Hepatocyte (in vitro differentiated cells): ENCODE results near the gene CLSTN1. TPM values are rescaled to one million over a fixed set of nuclear protein-coding genes. Genes with fewer than 3 reads are reported as not detected.

Experiments
- DNase-seq: peaks from one replicate; pipeline ENCODE4 v3.0.0-alpha.2; 2016; ENCODE audit warnings: low spot score
- H2AFZ ChIP-seq: fragments of 200-600 bp; sonication (generic); 2 replicates; pipeline ENCODE4 v1.6.0; 2016; ENCODE audit warnings: antibody characterized with exemption, mild to moderate bottlenecking
- H3K27ac ChIP-seq: fragments of 200-600 bp; sonication (generic); 2 replicates; pipeline ENCODE4 v1.5.1; 2016; ENCODE audit warnings: mild to moderate bottlenecking
- H3K27me3 ChIP-seq: fragments of 200-600 bp; sonication (generic); 2 replicates; pipeline ENCODE4 v1.6.1; 2016
- H3K36me3 ChIP-seq: fragments of 200-600 bp; sonication (generic); replicated peaks from 2 replicates; pipeline ENCODE4 v1.5.1; 2016; ENCODE audit warnings: low read depth; ENCODE audit not compliant: insufficient read depth
- H3K4me1 ChIP-seq: fragments of 200-600 bp; sonication (generic); 2 replicates; pipeline ENCODE4 v1.5.1; 2016; ENCODE audit warnings: mild to moderate bottlenecking, moderate library complexity; ENCODE audit not compliant: insufficient read depth
- H3K4me2 ChIP-seq: fragments of 200-600 bp; sonication (generic); 2 replicates; pipeline ENCODE4 v1.6.0; 2016
- H3K4me3 ChIP-seq: fragments of 200-600 bp; sonication (generic); 2 replicates; pipeline ENCODE4 v1.5.1; 2016; ENCODE audit warnings: mild to moderate bottlenecking
- H3K79me2 ChIP-seq: fragments of 200-600 bp; sonication (generic); 2 replicates; pipeline ENCODE4 v1.6.0; 2017; ENCODE audit warnings: mild to moderate bottlenecking
- H3K9me2 ChIP-seq: fragments of 200-600 bp; sonication (generic); replicated peaks from 2 replicates; pipeline ENCODE4 v1.6.0; 2017; ENCODE audit warnings: mild to moderate bottlenecking; ENCODE audit not compliant: insufficient read depth
- H3K9me3 ChIP-seq: fragments of 200-600 bp; sonication (generic); 2 replicates; pipeline ENCODE4 v1.5.1; 2016; ENCODE audit warnings: low read depth, mild to moderate bottlenecking
- H4K20me1 ChIP-seq: fragments of 200-600 bp; sonication (generic); 2 replicates; pipeline ENCODE4 v1.6.0; 2016; ENCODE audit warnings: mild to moderate bottlenecking; ENCODE audit not compliant: insufficient read depth, poor library complexity, severe bottlenecking
- EZH2 ChIP-seq: fragments of 200-600 bp; sonication (generic); IDR thresholded peaks from 2 replicates; pipeline ENCODE4 v1.6.1; 2016; ENCODE audit warnings: antibody characterized with exemption, mild to moderate bottlenecking, borderline replicate concordance
- EZH2phosphoT487 ChIP-seq: fragments of 200-600 bp; sonication (generic); IDR thresholded peaks from one replicate; pipeline ENCODE4 v1.6.1; 2018; ENCODE audit warnings: antibody characterized with exemption, mild to moderate bottlenecking, low read depth, moderate library complexity; ENCODE audit not compliant: unreplicated experiment, severe bottlenecking
- WGBS: methylation state at CpG from one replicate; pipeline ENCODE4 v1.1.6; 2016; ENCODE audit warnings: low lambda C conversion rate; ENCODE audit errors: missing lambda C conversion rate; 5-methylcytosine and 5-hydroxymethylcytosine counted together
- polyA plus RNA-seq: library from polyadenylated mRNA; unstranded; fragments of >200 nt; fragmentation: Nextera tagmentation; extraction: Ambion mirVana; gene quantifications from 2 replicates; pipeline ENCODE4 v1.2.1, GENCODE V29; 2016
- total RNA-seq: library from RNA; depleted of rRNA; stranded (reverse); fragments of >200 nt; gene quantifications from 2 replicates; pipeline ENCODE4 v1.2.3, GENCODE V29; 2014
- TF ChIP-seq, protein P1 (sequence below): fragments of 200-600 bp; sonication (generic); IDR thresholded peaks from 2 replicates; pipeline ENCODE4 v1.5.1; 2016; ENCODE audit warnings: antibody characterized with exemption, mild to moderate bottlenecking; ENCODE audit not compliant: poor library complexity

Gene CLSTN1
- total and polyA plus RNA-seq, 2 experiments from 2014 or later = 47.7 to 74.2 TPM

DNA sequence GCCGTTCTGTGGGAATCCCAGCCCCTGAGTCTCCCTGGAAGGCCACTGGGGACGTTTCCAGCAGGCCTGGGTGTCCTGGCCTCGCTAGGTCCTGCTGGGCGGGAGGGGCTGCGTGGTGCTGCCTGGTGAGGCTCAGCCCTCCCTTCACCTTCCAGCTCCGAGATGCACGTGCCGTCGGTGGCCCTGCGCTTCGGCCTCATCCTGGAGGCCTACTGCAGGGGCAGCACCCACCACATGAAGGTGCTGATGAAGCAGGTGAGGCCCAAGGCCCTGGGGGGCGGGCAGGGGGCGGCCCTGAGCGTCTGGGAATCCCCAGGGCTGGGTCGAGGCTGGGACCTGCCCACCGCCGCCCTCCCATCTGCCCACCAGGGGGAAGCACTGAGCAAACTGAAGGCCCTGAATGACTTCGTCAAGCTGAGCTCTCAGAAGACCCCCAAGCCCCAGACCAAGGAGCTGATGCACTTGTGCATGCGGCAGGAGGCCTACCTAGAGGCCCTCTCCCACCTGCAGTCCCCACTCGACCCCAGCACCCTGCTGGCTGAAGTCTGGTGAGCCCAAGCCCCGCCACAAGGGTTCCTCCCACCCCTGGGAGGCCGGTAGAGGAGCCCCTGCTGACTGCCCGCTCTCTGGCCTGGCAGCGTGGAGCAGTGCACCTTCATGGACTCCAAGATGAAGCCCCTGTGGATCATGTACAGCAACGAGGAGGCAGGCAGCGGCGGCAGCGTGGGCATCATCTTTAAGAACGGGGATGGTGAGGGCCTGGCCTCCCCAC lies 102.0 kb downstream of the CLSTN1 start:
- 71% methylated on average over 27 of the region's 29 CpGs for WGBS
- no peaks in the 10 kb centered on the region for H3K36me3 ChIP-seq
- H3K27me3 ChIP-seq = no peaks in the 10 kb centered on the region
- peak; percentile 32 for DNase-seq
- no peak overlapping the region for H3K4me2 ChIP-seq
- no peaks in the 10 kb centered on the region for H4K20me1 ChIP-seq
- no peaks in the 10 kb centered on the region for H3K4me1 ChIP-seq
- H3K27ac ChIP-seq = no peak overlapping the region
- H3K79me2 ChIP-seq = no peaks in the 10 kb centered on the region
- H3K9me3 ChIP-seq = no peaks in the 10 kb centered on the region
- TF ChIP-seq, protein P1, sequence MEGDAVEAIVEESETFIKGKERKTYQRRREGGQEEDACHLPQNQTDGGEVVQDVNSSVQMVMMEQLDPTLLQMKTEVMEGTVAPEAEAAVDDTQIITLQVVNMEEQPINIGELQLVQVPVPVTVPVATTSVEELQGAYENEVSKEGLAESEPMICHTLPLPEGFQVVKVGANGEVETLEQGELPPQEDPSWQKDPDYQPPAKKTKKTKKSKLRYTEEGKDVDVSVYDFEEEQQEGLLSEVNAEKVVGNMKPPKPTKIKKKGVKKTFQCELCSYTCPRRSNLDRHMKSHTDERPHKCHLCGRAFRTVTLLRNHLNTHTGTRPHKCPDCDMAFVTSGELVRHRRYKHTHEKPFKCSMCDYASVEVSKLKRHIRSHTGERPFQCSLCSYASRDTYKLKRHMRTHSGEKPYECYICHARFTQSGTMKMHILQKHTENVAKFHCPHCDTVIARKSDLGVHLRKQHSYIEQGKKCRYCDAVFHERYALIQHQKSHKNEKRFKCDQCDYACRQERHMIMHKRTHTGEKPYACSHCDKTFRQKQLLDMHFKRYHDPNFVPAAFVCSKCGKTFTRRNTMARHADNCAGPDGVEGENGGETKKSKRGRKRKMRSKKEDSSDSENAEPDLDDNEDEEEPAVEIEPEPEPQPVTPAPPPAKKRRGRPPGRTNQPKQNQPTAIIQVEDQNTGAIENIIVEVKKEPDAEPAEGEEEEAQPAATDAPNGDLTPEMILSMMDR = peak; percentile 37
- TF ChIP-seq EZH2phosphoT487 = no peak
- H2AFZ ChIP-seq = no peak overlapping the region
- no peaks in the 10 kb centered on the region for H3K9me2 ChIP-seq
- H3K4me3 ChIP-seq = no peak overlapping the region

DNA sequence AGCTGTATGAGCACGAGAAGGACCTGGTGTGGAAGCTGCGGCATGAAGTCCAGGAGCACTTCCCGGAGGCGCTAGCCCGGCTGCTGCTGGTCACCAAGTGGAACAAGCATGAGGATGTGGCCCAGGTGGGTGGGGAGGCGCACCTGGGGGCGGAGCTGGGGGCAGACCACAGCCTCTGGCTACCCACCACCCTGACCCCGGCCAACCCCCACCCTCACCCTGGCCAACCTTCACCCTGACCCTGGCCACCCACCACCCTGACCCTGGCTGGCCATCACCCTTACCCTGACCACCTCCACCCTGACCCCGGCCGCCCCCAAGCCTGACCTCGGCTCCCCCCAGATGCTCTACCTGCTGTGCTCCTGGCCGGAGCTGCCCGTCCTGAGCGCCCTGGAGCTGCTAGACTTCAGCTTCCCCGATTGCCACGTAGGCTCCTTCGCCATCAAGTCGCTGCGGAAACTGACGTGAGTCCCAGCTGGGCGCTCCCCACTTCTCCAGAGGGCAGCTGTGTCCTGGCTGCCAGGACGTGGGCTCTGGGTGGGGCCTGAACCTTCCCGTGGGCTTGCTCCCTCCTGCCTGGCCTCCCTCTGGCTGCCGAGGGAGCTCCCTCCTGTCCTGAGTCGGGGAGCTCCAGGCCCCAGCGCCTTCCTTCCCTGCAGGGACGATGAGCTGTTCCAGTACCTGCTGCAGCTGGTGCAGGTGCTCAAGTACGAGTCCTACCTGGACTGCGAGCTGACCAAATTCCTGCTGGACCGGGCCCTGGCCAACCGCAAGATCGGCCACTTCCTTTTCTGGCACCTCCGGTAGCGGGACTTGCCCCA lies 102.8 kb downstream of the CLSTN1 start:
- no peaks in the 10 kb centered on the region for H4K20me1 ChIP-seq
- H3K9me2 ChIP-seq = no peaks in the 10 kb centered on the region
- no peaks in the 10 kb centered on the region for H3K4me1 ChIP-seq
- no peaks in the 10 kb centered on the region for H3K27me3 ChIP-seq
- H2AFZ ChIP-seq = no peak overlapping the region
- H3K79me2 ChIP-seq = no peaks in the 10 kb centered on the region
- no peak overlapping the region for H3K4me3 ChIP-seq
- no peak for DNase-seq
- TF ChIP-seq EZH2phosphoT487 (no peak), EZH2 (no peak)
- TF ChIP-seq, protein P1 = no peak
- WGBS = 87% methylated on average over 21 of the region's 34 CpGs
- H3K9me3 ChIP-seq = no peaks in the 10 kb centered on the region
- no peak overlapping the region for H3K27ac ChIP-seq
- H3K36me3 ChIP-seq = no peaks in the 10 kb centered on the region
- H3K4me2 ChIP-seq = no peak overlapping the region

DNA sequence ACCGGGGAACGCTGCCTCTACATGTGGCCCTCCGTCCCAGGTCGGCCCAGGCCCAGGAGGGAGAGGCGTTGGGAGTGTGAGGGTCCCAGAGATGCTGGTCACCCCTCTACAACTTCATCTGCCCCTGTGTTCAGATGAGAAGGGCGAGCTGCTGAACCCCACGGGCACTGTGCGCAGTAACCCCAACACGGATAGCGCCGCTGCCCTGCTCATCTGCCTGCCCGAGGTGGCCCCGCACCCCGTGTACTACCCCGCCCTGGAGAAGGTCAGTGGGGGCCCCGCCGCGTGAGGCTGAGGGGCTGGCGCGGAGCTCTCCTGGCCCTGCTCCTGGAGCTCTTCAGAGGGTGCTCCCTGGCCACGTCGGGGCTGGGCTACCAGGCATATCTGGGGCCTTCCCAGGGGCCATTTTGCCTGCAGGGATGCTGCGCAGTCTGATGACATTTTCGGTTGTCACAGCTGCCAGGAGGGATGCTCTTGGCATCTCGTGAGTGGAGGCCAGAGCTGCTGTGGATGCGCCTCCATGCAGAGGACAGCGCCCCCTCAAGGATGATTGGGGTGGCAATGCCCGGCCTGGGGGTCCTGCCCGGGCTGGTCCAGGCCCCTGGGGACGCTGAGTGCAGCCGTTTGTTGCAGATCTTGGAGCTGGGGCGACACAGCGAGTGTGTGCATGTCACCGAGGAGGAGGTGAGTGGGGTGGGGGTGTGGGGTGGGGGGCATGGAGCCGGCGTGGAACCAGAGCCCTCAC lies 103.6 kb downstream of the CLSTN1 start:
- TF ChIP-seq, protein P1 = no peak
- no peak for TF ChIP-seq EZH2phosphoT487
- TF ChIP-seq EZH2 = no peak
- H3K4me2 ChIP-seq = no peak overlapping the region
- no peaks in the 10 kb centered on the region for H3K27me3 ChIP-seq
- no peaks in the 10 kb centered on the region for H3K79me2 ChIP-seq
- no peaks in the 10 kb centered on the region for H4K20me1 ChIP-seq
- no peak overlapping the region for H3K27ac ChIP-seq
- H2AFZ ChIP-seq = no peak overlapping the region
- H3K9me2 ChIP-seq = no peaks in the 10 kb centered on the region
- no peaks in the 10 kb centered on the region for H3K4me1 ChIP-seq
- WGBS = 95% methylated on average over 33 of the region's 36 CpGs
- no peaks in the 10 kb centered on the region for H3K36me3 ChIP-seq
- H3K9me3 ChIP-seq = no peaks in the 10 kb centered on the region
- no peak for DNase-seq
- no peak overlapping the region for H3K4me3 ChIP-seq
